ENCODE results near the gene FHIT. TPM values are rescaled to one million over a fixed set of nuclear protein-coding genes. Genes with fewer than 3 reads are reported as not detected.

The FHIT gene
- total RNA-seq, 1 donor from 2014 or later = 10.2 TPM

DNA sequence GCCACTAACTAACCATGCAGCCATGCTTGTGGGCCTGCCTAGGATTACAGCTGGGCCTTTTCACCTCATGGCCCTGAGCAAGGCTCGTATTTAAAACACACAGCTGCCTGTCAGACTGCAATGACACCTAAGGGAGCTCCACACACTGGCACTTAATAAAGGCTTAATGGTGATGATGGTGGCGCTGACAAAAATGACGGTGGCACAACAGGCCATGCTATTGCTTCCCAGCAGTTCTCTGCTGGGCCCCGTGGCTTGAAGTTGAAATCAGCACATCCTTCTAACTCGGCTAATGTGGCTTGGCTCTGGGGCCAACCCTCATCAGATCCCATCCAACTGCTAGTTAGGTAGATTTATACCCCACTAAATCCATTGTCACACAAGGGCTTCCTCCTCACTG lies 112.9 kb downstream of the FHIT start:
- no peak for DNase-seq (ENCODE audit: low spot score)
- ATAC-seq = no peak
- intact Hi-C loops (cut with DNase I) = no loop called here

DNA sequence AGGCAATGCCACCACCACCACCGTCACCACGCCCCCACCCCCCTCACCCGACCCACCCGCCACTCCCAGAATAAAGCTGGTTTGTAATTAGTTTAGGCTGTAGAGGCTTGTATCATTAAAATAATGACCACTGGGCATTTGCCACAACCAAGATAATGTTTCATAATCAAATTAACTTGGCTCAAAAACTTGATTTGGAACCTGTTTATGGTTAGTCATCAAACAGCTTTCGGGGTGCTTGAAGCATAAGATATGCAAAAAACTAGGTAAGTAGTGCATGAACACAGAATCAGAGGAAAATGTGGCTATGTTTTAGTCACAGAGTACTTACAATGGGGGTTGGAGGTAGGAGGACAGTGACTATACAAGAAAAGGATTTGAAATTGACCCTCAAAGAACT lies 115.1 kb downstream of the FHIT start:
- intact Hi-C loops (cut with DNase I) = no loop called here
- DNase-seq (ENCODE audit: low spot score) = no peak
- ATAC-seq = no peak

DNA sequence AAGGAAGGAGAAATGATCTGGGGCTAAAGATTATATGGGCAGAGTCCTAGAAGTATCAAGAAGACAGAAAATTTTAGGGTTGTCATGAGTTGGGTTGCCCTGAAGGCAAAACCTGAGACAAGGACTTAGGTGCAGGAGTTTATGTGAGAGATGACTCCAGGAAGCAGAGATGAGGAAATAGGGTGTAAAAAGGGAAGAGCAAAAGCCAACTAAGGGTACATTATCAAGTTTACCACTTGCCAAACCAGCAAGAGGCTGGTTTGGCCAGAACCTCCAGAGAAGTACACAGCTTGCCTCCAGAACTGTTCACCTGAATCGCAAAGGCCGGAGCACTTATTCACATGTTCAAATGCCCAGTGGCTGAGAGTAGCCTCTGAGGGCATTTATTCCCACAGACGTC lies 116.7 kb downstream of the FHIT start:
- DNase-seq (ENCODE audit: low spot score) (no peak), ATAC-seq (no peak)
- intact Hi-C loops (cut with DNase I) = no loop called here

DNA sequence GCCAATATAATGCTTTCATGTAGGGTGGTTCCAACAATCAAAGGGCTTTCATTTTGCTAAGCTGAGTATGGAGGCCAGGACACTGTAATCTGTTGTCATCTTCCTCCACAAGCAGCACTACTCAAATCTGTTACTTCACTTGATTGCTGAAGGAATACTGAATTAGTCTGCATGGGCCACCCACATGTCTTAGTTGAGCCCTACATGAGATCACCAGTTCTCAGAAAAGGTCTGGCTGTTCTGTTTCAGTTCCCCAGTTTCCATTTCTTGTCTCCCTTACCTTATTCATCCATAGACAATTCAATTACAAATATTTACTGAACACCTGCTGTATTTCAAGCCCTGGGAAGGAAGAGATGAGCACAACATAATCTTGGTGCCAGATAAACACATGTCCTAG lies 119.2 kb downstream of the FHIT start:
- ATAC-seq = no peak
- no peak for DNase-seq (ENCODE audit: low spot score)
- intact Hi-C loops (cut with DNase I) = no loop called here

DNA sequence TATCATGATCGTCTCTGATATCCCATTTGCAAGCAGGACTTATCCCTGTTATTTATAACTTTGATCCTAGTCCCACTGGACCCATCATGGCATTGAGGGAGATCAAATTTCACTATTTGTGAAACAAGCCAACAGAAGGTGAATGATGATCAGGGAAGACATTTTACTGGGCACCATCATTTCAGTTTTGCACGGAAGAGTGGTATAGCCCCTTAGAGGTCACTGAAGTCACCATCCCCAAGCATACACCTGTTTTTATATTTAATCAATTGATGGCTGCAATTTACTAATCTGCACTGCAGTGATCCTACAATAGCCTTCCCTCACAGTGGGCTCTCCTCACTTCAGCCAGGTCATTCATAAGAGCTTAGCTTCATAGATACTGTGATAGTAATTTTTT lies 132.4 kb downstream of the FHIT start:
- intact Hi-C loops (cut with DNase I) = no loop called here
- no peak for DNase-seq (ENCODE audit: low spot score)
- ATAC-seq = no peak

DNA sequence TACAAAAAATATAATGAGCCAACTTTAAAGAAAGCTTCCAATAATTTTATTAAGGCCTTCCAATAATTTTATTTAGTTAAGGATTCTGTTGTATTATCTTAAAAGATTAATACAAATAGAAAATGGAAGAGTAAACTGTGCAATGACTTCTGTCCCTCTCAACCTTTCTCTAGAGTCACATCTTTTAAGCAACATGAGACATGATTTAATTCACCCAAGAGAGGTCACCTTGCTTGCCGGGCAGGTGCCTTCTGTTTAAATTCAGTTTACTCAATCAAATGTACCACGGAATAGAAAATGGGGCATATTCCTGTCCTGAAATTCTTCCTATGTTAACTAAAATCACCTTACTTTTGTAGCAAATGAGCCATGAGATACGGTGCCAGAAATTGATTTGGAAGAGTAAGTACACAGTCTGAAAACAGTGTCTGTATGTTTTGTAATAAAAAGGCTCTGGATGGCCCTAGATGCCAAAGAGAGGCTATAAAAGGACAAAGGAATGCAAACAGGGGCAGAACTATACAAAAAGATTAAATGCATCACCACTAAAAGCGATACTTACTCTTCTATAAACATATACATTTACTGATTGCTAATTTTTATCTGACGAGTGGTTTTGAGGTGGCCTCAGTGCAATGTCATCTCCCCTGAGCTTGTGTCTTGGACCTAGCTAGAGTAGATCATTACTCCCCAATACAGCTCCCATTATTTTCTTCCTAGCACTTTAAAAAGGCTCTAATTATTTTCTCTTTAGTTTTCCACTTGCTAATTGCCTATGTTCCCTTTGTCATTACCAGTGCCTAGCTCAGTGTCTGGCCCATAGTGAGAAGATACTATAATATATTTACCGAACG lies 134.0 kb downstream of the FHIT start:
- DNase-seq (ENCODE audit: low spot score) (no peak), ATAC-seq (no peak)
- intact Hi-C loops (cut with DNase I) = no loop called here

DNA sequence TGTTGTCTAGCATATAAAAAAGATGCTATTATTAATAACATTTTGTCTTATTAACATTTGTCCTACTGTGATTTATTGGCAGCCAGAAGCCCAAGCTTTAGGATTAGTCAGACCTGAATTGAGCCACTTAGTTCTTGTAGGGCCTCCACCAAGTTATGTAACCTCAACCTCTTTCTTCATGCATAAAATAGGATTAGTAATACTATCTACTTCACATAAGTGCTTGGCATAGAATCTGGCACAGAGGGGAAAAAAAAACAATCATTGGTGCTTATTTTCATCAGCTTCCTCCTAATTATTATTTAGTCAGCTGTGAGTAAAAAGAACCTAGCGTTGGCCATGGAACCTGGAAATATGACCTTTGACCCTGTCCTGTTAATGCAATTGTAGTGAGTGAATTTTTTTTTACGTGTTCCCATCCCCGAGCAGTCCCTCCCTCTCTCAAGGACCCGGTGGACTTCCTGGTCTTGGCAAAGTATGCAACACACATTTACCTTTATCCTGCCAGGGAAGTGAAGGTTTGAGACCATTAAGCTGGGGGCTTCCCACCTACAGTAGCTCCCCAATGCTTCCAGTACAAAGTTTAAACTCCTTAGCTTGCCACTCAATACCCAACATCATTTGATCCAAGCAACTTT lies 136.8 kb downstream of the FHIT start:
- DNase-seq (ENCODE audit: low spot score) (no peak), ATAC-seq (no peak)
- intact Hi-C loops (cut with DNase I) = no loop called here

DNA sequence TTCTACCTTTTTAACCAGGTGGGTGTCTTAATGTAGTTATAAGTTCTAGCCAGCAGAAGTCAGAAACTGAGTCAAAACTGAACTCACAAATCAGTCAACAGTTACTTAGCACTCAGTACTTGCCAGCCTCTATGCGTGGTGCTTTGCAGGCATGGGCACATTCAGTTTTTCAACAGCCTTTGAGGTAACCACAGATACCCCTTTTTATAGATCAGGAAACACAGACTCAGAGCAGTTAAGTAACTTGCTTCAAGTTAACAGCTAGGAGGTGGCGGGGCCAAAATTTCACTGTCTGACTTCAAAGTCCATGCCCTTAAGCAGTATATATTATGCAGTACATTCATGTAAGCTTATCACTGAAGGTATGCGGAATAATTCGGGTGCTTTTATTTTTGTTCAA lies 139.4 kb downstream of the FHIT start:
- ATAC-seq (no peak), DNase-seq (ENCODE audit: low spot score) (no peak)
- intact Hi-C loops (cut with DNase I) = no loop called here

DNA sequence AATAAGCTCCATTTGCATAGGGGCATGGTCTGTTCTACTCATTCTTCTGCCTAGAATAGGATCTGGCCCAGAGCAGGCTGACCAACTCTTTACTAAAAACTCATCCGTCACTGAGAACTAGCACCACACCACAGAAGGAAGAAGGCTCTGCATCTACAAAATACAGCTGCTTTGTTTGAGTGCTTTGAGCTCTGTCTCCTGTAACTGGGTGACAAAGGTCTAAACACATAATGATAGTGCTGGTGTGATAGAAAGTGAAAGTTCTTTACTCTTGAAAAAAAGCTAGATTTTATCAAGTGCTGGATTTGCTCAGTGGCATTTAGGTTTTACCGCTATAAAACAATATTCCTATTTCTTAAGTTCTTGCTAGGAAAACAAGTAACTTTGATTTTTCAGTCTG lies 140.7 kb downstream of the FHIT start:
- intact Hi-C loops (cut with DNase I) = no loop called here
- no peak for ATAC-seq

DNA sequence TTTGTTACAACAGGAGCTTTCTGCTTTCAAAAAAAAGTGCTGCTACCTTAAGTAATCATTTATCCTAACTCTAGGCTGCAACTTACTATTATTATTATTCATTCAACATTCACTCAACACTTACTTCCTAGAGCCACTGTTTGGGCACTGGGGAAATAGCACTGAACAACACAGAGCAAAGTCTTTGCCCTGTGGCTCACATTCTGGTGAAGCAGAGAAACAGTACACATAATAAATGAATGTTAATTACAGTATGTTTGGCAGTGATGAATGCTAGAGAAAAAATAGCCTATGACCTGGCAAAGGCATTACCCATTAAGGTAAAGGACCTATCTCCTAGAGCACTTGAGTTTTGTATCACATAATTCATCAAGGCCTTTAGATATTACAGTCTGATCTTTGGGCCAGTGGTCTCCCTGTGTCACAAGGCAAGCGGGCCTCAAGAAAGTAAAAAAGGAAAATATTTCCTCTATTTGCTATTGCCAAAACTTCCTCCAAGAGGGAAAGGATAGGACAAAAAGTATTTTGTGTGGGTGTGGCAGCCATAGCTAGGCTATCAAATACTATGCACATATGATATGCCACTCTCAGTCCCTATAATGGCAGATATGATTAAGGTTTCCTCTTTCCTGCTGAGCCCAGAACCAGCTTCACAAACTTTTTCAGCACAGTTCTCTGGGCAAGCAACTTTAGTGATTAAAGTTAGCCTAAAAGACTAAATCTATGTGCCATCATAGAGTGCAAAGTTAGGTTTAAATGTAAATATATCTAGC lies 142.8 kb downstream of the FHIT start:
- ATAC-seq (no peak), DNase-seq (ENCODE audit: low spot score) (no peak)
- intact Hi-C loops (cut with DNase I) = no loop called here

More for the DNA sequence above, 140.7 kb downstream of the FHIT start:
- DNase-seq (ENCODE audit: low spot score) = no peak

DNA sequence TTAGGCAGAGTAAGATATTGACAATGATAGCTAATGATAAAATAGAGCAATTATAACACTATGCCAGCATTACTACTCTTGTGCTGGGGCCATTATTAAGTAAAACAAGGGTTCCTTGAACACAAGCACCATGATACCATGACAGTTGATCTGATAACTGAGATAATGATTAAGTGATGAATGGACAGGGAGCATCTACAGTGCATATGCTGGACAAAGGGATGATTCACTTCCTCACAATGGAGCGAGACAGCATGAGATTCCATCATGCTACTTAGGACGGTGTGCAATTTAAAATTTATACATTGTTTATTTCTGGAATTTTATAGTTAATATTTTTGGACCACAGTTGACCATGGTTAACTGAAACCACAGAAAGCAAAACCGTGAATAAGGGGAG lies 156.6 kb downstream of the FHIT start:
- no peak for ATAC-seq
- DNase-seq (ENCODE audit: low spot score) = no peak
- intact Hi-C loops (cut with DNase I) = no loop called here

DNA sequence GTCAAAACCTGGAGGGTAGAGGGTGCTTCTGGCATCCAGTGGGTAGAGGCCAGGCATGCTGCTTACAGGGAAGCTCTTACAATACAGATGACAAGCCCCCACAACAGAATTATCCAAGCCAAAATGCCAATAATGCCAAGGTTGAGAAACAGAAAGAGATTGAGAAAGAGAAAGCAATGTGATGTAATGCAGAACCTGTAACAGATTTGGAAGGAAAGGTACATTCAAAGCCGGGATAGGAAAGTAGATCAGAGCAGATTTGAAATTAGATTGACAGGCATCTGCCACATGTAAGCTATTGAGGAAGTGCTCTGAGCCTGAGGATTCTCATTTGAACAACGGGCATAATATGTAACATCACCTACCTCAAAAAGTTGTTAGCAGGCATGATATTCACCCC lies 157.9 kb downstream of the FHIT start:
- no peak for DNase-seq (ENCODE audit: low spot score)
- intact Hi-C loops (cut with DNase I) = no loop called here
- no peak for ATAC-seq

DNA sequence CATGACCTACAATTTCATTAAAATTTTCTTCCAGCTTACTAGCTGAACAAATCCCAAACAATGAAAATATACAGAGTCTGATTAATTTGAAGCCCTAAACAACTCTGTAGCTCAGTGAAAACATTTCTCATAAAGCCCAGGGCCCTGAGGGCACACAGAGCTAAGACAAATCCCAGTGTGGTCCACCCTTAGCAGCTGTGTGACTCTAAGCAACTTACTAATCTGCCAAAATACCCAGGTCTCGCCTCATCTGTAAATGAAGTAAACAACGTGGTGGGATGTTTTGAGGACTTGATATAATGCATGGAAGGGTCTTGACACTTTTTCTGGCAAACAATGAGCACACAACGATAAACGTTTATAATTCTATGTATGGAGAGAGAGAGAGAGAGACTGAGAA lies 158.4 kb downstream of the FHIT start:
- no peak for ATAC-seq
- intact Hi-C loops (cut with DNase I) = no loop called here
- DNase-seq (ENCODE audit: low spot score) = no peak

DNA sequence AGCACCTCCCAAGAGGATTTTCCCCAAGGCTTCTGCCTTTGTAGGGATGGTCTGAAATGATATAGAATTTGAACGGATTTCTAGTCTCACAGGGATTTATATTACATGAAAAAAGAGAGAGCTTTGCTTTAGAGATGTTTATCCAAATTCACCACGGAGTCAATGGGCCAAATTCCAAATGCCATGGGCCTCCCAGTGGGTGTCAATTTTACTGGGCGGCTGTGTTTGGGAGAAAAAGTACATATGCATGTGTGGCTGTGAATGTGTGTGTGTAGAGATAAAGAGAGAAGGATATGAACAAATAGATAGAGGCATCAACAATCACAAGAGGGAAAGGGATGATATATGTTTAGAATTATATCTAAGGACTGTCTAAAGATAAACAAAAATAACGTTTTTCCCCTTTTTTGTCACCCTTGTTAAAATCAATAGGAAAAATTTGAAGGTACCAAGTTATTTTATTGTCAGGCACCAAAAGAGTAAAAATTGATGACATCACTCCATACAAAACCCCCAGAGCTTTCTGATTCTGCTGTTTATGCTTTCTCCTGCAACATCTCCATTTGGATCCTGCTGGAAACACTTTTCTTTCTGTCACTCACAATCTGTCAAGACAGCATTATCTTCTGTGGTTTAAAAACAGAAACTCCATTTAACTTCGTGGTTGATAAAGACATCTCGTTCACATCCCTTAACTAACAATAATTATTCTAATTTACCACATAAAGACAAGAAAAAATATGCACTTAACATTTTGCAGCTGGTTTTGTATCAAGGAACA lies 160.7 kb downstream of the FHIT start:
- no peak for DNase-seq (ENCODE audit: low spot score)
- no peak for ATAC-seq
- intact Hi-C loops (cut with DNase I) = no loop called here

DNA sequence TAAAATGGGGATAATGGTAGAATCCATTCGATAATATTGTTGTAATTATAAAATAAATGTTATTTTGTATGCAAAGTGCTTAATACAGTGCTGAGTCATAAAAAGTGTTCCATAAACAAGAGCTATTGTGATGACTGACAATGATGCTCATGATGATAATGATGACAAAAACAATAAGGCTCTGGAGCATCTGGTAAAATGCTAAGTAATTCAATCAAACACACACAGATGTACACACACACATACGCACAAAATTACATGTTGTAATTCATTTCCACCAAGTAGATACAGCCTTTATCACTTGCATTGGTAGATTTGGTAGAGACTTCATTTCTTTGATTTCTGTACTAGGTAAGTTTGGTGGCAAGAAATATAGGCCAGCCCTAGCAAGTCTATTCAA lies 163.8 kb downstream of the FHIT start:
- ATAC-seq (no peak), DNase-seq (ENCODE audit: low spot score) (no peak)
- intact Hi-C loops (cut with DNase I) = no loop called here

DNA sequence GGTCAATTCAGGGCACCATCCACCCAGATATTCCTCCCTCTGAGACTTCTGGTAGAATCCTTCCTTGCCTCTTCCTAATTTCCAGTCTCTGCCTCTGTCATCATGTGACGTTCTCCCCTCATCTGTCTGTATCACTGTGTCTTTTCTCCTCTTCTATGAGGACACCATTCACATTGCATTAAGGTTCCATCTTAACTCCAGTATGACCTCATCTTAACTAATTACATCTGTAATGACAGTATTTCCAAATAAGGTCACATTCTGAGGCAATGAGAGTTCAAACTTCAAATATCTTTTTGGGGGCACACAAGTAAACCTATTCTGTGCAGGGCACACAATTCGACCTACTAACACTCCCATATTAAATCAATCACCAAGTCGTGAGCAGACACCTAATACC lies 169.7 kb downstream of the FHIT start:
- DNase-seq (ENCODE audit: low spot score) (no peak), ATAC-seq (no peak)
- intact Hi-C loops (cut with DNase I) = no loop called here

DNA sequence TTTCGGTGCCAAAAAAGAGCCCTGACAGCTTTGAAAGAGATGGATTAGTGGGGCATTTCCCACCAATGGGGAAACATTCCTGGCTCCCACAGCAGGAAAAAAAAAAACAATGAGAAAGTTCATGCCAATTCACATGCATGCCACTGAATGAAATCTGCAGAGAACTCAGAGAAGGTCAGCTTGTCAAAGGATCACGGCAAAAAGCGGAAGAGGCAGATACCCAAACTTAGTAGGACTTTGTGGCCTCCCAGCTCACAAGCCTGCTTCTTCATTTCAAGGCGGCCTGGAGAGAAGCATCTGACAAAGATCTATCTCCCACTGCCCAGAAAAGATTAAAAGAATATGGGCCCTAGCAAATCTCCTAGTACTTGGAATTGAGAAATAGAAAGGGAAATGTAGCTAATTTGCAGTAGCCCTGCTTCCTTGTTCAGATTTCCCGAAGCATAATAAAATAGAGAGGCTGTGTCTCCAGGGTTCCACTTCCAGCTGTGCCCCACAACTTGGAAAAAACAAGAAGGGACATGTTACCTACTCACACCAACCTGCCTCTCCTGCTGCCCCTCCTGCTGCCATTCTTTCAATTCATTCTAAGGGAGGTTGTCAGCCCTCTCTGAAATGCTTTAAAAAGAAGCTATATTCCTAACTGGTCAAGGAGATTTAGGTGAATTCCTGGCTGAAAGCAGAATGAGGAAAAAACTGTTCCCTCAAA lies 170.4 kb downstream of the FHIT start:
- intact Hi-C loops (cut with DNase I) = no loop called here
- no peak for ATAC-seq

DNA sequence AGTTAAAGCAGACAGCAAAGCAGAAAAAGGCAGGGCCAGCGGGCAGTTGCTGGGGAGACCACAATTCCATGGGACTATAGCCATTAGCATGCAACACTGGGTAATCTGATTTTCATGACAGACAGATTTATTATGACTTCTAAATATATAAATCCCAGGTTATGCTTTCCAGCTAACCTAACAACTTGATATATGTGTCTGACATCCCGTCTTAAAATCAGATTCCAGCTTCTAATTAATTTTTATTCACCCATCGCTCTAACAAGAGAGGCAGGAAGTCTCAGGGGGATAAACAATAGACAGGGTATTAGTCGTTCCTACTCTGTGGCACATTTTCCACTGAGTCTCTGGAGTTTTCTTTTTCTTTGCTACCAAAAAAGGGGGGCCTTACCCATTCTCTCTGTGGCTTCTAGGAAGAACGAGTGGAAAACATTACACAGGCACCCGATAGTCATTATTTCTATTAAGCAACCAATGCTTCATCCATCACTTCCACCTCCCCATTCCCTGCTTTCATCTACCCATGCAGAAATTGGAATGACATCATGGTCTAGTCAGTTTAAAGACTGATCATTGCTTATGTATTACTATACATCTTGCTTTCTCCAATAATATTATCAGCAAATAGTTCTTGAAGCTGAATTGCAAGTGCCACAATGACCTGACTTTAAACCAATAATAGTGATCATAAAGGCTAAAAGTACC lies 173.1 kb downstream of the FHIT start:
- intact Hi-C loops (cut with DNase I) = no loop called here

More for the DNA sequence above, 170.4 kb downstream of the FHIT start:
- DNase-seq (ENCODE audit: low spot score) = no peak

More for the DNA sequence above, 173.1 kb downstream of the FHIT start:
- ATAC-seq (no peak), DNase-seq (ENCODE audit: low spot score) (no peak)

Measured in sciatic nerve (tissue), 2 donors.